K562 (cell line): ENCODE data around the gene NOP58. TPM values are rescaled to one million over a fixed set of nuclear protein-coding genes. Genes with fewer than 3 reads are reported as not detected.

Experiments used
- BDP1 ChIP-seq: IDR thresholded peaks from 3 replicates; pipeline ENCODE4 v1.6.1; 2011; ENCODE audit not compliant: insufficient read length, insufficient read depth
- ELF1 ChIP-seq: fragments of 200-800 bp; sonication (Bioruptor generic); IDR thresholded peaks from 2 replicates; pipeline ENCODE4 v1.6.1; 2016; ENCODE audit warnings: missing genetic modification characterization, missing compliant biosample characterization
- ILK ChIP-seq: fragments of 450-650 bp; IDR thresholded peaks from 2 replicates; pipeline ENCODE4 v1.6.1; 2016; ENCODE audit warnings: missing genetic modification characterization, low read depth, mild to moderate bottlenecking, missing compliant biosample characterization, moderate library complexity, borderline replicate concordance
- KAT7 ChIP-seq: sonication (generic); formaldehyde crosslinking; IDR thresholded peaks from 2 replicates; pipeline ENCODE4 v1.8.0; 2022; ENCODE audit warnings: missing genetic modification reagents, mild to moderate bottlenecking, borderline replicate concordance
- KLF16 ChIP-seq: IDR thresholded peaks from 2 replicates; pipeline ENCODE4 v1.6.1; 2016; ENCODE audit warnings: antibody characterized with exemption
- POU5F1 ChIP-seq: fragments of 150-350 bp; IDR thresholded peaks from 2 replicates; pipeline ENCODE4 v1.6.1; 2014; ENCODE audit warnings: borderline replicate concordance, low read length, low read depth, mild to moderate bottlenecking; ENCODE audit not compliant: partially characterized antibody
- RB1 ChIP-seq: fragments of 450-650 bp; IDR thresholded peaks from 2 replicates; pipeline ENCODE4 v1.6.1; 2017; ENCODE audit warnings: low read depth, mild to moderate bottlenecking
- SMAD3 ChIP-seq: fragments of 450-650 bp; formaldehyde crosslinking; conservative IDR thresholded peaks from 2 replicates; pipeline ENCODE4 v1.4.0; 2020; ENCODE audit warnings: mild to moderate bottlenecking
- TEAD2 ChIP-seq: fragments of 450-650 bp; IDR thresholded peaks from 2 replicates; pipeline ENCODE4 v1.6.1; 2016; ENCODE audit warnings: missing genetic modification characterization, control low read depth, missing compliant biosample characterization
- polyA plus RNA-seq, 8 experiments: library from polyadenylated mRNA; depleted of rRNA in 4 of 8; stranded (reverse) in 5 of 8; unstranded in 3 of 8; fragments of >200 nt; fragmentation: Nextera tagmentation in 2 of 8; fragmentation: Illumina TruSeq in 1 of 8; extraction: Ambion mirVana in 2 of 8; extraction: Trizol in 1 of 8; gene quantifications; 2 replicates each; pipeline versions ENCODE4 v1.2.1 to v1.2.3, GENCODE V29; 2011 to 2014; ENCODE audit warnings: inconsistent platforms in 1 of 8, missing spikeins in 1 of 8
- total RNA-seq, 7 experiments: library from RNA; depleted of rRNA in 6 of 7; stranded (reverse); fragments of >200 nt in 6 of 7; fragmentation: Illumina TruSeq in 2 of 7; extraction: Trizol in 2 of 7; gene quantifications; 2 replicates each; pipeline versions ENCODE4 v1.2.1 to v1.2.3, GENCODE V29; 2011 to 2021; ENCODE audit warnings: low replicate concordance in 1 of 7
- TF ChIP-seq, protein P1 (sequence below): IDR thresholded peaks from 3 replicates; pipeline ENCODE4 v1.6.1; 2011; ENCODE audit warnings: borderline replicate concordance, mild to moderate bottlenecking, moderate library complexity; ENCODE audit not compliant: insufficient read length; ENCODE audit errors: extremely low read depth
- TF ChIP-seq, protein P2 (sequence below): fragments of 250-450 bp; sonication (Bioruptor Pico); IDR thresholded peaks from 2 replicates; pipeline ENCODE4 v1.5.0; 2021; ENCODE audit warnings: mild to moderate bottlenecking, borderline replicate concordance
- TF ChIP-seq, protein P3 (sequence below): fragments of 450-650 bp; formaldehyde crosslinking; IDR thresholded peaks from 2 replicates; pipeline ENCODE4 v1.4.0; 2020; ENCODE audit warnings: mild to moderate bottlenecking, moderate library complexity
- TF ChIP-seq, protein P4 (sequence below): fragments of 250-450 bp; sonication (Bioruptor Pico); IDR thresholded peaks from 2 replicates; pipeline ENCODE4 v1.8.0; 2022; ENCODE audit warnings: inconsistent platforms
- TF ChIP-seq, protein P5 (sequence below): fragments of 250-450 bp; sonication (Bioruptor Pico); IDR thresholded peaks from 2 replicates; pipeline ENCODE4 v1.4.0; 2020
- TF ChIP-seq, protein P6 (sequence below): fragments of 450-650 bp; conservative IDR thresholded peaks from 2 replicates; pipeline ENCODE4 v1.6.1; 2016; ENCODE audit warnings: missing genetic modification characterization, low read depth, mild to moderate bottlenecking, missing compliant biosample characterization, moderate library complexity

Gene NOP58
- total and polyA plus RNA-seq, 9 of the 15 experiments (the other 6 are each of a cell fraction or from before 2014, with no cell fraction given) = 132 to 332 (median 208) TPM

DNA sequence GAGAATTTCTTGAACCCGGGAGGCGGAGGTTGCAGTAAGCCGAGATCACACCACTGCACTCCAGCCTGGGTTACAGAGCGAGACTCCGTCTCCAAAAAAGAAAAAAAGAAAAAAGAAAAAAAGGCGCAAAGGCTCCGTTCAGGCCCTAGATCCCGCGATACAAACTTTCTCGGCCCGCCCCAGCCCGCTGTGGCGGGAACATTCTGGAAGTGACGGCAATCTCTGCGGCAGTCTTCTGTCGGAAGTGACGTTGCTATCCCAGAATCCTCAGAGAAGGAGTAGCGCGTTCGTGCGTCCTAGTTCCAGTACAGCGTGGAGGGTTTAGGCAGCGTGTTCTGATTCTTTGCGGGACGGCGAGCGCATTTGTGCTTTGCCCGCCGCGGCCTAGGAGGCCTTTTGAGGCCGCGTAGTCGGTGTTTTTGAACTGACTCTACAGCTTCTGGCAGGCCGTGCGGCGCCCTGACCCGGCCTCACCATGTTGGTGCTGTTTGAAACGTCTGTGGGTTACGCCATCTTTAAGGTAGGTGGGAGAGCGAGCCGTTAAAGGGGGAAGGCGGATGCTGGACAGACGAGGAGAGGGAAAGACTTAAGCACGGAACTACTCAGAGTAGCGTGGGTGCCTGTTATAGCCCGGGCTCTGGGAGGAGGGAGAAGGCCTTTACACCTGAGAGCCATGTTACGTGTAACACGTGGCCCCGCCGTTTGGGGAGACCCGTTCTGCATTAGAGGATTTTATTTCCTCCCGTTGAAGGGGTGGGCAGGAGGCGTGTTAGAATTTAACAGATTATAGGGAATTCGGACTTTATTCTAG lies at the start of gene NOP58 (continued):
- TF ChIP-seq, protein P1, sequence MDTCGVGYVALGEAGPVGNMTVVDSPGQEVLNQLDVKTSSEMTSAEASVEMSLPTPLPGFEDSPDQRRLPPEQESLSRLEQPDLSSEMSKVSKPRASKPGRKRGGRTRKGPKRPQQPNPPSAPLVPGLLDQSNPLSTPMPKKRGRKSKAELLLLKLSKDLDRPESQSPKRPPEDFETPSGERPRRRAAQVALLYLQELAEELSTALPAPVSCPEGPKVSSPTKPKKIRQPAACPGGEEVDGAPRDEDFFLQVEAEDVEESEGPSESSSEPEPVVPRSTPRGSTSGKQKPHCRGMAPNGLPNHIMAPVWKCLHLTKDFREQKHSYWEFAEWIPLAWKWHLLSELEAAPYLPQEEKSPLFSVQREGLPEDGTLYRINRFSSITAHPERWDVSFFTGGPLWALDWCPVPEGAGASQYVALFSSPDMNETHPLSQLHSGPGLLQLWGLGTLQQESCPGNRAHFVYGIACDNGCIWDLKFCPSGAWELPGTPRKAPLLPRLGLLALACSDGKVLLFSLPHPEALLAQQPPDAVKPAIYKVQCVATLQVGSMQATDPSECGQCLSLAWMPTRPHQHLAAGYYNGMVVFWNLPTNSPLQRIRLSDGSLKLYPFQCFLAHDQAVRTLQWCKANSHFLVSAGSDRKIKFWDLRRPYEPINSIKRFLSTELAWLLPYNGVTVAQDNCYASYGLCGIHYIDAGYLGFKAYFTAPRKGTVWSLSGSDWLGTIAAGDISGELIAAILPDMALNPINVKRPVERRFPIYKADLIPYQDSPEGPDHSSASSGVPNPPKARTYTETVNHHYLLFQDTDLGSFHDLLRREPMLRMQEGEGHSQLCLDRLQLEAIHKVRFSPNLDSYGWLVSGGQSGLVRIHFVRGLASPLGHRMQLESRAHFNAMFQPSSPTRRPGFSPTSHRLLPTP = no peak
- TF ChIP-seq TEAD2 (tag) = no peak
- TF ChIP-seq SMAD3 (CRISPR knock-in tag) = no peak
- no peak for TF ChIP-seq ELF1 (tag)
- TF ChIP-seq, protein P2, sequence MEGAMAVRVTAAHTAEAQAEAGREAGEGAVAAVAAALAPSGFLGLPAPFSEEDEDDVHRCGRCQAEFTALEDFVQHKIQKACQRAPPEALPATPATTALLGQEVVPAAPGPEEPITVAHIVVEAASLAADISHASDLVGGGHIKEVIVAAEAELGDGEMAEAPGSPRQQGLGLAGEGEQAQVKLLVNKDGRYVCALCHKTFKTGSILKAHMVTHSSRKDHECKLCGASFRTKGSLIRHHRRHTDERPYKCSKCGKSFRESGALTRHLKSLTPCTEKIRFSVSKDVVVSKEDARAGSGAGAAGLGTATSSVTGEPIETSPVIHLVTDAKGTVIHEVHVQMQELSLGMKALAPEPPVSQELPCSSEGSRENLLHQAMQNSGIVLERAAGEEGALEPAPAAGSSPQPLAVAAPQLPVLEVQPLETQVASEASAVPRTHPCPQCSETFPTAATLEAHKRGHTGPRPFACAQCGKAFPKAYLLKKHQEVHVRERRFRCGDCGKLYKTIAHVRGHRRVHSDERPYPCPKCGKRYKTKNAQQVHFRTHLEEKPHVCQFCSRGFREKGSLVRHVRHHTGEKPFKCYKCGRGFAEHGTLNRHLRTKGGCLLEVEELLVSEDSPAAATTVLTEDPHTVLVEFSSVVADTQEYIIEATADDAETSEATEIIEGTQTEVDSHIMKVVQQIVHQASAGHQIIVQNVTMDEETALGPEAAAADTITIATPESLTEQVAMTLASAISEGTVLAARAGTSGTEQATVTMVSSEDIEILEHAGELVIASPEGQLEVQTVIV = no peak
- TF ChIP-seq, protein P3, sequence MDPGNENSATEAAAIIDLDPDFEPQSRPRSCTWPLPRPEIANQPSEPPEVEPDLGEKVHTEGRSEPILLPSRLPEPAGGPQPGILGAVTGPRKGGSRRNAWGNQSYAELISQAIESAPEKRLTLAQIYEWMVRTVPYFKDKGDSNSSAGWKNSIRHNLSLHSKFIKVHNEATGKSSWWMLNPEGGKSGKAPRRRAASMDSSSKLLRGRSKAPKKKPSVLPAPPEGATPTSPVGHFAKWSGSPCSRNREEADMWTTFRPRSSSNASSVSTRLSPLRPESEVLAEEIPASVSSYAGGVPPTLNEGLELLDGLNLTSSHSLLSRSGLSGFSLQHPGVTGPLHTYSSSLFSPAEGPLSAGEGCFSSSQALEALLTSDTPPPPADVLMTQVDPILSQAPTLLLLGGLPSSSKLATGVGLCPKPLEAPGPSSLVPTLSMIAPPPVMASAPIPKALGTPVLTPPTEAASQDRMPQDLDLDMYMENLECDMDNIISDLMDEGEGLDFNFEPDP (CRISPR knock-in tag) = no peak
- TF ChIP-seq, protein P4, sequence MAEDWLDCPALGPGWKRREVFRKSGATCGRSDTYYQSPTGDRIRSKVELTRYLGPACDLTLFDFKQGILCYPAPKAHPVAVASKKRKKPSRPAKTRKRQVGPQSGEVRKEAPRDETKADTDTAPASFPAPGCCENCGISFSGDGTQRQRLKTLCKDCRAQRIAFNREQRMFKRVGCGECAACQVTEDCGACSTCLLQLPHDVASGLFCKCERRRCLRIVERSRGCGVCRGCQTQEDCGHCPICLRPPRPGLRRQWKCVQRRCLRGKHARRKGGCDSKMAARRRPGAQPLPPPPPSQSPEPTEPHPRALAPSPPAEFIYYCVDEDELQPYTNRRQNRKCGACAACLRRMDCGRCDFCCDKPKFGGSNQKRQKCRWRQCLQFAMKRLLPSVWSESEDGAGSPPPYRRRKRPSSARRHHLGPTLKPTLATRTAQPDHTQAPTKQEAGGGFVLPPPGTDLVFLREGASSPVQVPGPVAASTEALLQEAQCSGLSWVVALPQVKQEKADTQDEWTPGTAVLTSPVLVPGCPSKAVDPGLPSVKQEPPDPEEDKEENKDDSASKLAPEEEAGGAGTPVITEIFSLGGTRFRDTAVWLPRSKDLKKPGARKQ (CRISPR knock-in tag) = no peak
- no peak for TF ChIP-seq ILK (tag)
- no peak for TF ChIP-seq KLF16
- TF ChIP-seq, protein P5, sequence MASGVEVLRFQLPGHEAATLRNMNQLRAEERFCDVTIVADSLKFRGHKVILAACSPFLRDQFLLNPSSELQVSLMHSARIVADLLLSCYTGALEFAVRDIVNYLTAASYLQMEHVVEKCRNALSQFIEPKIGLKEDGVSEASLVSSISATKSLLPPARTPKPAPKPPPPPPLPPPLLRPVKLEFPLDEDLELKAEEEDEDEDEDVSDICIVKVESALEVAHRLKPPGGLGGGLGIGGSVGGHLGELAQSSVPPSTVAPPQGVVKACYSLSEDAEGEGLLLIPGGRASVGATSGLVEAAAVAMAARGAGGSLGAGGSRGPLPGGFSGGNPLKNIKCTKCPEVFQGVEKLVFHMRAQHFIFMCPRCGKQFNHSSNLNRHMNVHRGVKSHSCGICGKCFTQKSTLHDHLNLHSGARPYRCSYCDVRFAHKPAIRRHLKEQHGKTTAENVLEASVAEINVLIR = peak; percentile 83
- TF ChIP-seq, protein P6, sequence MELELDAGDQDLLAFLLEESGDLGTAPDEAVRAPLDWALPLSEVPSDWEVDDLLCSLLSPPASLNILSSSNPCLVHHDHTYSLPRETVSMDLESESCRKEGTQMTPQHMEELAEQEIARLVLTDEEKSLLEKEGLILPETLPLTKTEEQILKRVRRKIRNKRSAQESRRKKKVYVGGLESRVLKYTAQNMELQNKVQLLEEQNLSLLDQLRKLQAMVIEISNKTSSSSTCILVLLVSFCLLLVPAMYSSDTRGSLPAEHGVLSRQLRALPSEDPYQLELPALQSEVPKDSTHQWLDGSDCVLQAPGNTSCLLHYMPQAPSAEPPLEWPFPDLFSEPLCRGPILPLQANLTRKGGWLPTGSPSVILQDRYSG (tag) = no peak
- TF ChIP-seq RB1 = peak; percentile 94; the same call in 1 of the 2 replicates
- TF ChIP-seq BDP1 = no peak
- no peak for TF ChIP-seq POU5F1
- peak; percentile 59; the same call in 1 of the 2 replicates for TF ChIP-seq KAT7 (CRISPR knock-in tag)
